Sigmoid colon (tissue), 7 donors: ENCODE measurements around the gene MS4A1. TPM values are rescaled to one million over a fixed set of nuclear protein-coding genes. Genes with fewer than 3 reads are reported as not detected.

Source experiments
- DNase-seq: peaks from one replicate; pipeline ENCODE4 v3.0.0-alpha.2; 2019
- H3K27ac ChIP-seq, 4 donors: fragments of 200-600 bp; sonication (generic); one replicate each; pipeline ENCODE4 v1.5.1; 2016 to 2019; ENCODE audit warnings: mild to moderate bottlenecking in 1 of 4
- H3K27me3 ChIP-seq, 3 donors: fragments of 200-600 bp; sonication (generic); one replicate each; pipeline ENCODE4 v1.5.1; 2019; ENCODE audit warnings: mild to moderate bottlenecking in 1 of 3
- H3K36me3 ChIP-seq, 4 donors: fragments of 200-600 bp; sonication (generic); one replicate each; pipeline ENCODE4 v1.5.1; 2016 to 2019
- H3K4me1 ChIP-seq, 4 donors: fragments of 200-600 bp; sonication (generic); one replicate each; pipeline ENCODE4 v1.5.1; 2017 to 2019
- H3K4me3 ChIP-seq, 4 donors: fragments of 200-600 bp; sonication (generic); one replicate each; pipeline ENCODE4 v1.5.1; 2017 to 2019; ENCODE audit warnings: mild to moderate bottlenecking in 2 of 4, moderate library complexity in 1 of 4
- H3K9me3 ChIP-seq, 4 donors: fragments of 200-600 bp in 3 of 4; sonication (generic) in 3 of 4; one replicate each; pipeline versions ENCODE4 v1.5.1 to v1.6.1; 2013 to 2019
- EP300 ChIP-seq, 4 donors: sonication (generic); formaldehyde crosslinking; IDR thresholded peaks; one replicate each; pipeline ENCODE4 v1.6.1; 2017; ENCODE audit warnings: antibody characterized with exemption in 4 of 4
- POLR2A ChIP-seq, 2 donors: fragments of 450-650 bp; IDR thresholded peaks; one replicate each; pipeline ENCODE4 v1.6.1; 2016; ENCODE audit warnings: antibody characterized with exemption in 2 of 2, mild to moderate bottlenecking in 2 of 2, moderate library complexity in 2 of 2
- POLR2AphosphoS5 ChIP-seq, 4 donors: sonication (generic); formaldehyde crosslinking; IDR thresholded peaks; one replicate each; pipeline ENCODE4 v1.6.1; 2017; ENCODE audit warnings: antibody characterized with exemption in 4 of 4
- WGBS, 2 donors: extraction: QIAGEN DNeasy Blood & Tissue Kit; methylation state at CpG; one replicate each; pipeline ENCODE4 v1.1.7; 2013; 5-methylcytosine and 5-hydroxymethylcytosine counted together
- intact Hi-C: fragments of 100-400 bp; cut with DNase I; formaldehyde crosslinking; loops from one replicate; pipeline ENCODE4 v1.15.1; 2023
- polyA plus RNA-seq, 3 donors: library from polyadenylated mRNA; stranded (reverse); fragments of 200-250 nt; gene quantifications; one replicate each; pipeline ENCODE4 v1.2.3, GENCODE V29; 2013
- total RNA-seq, 4 donors: library from RNA; depleted of rRNA; stranded (reverse); fragments of >200 nt; gene quantifications; one replicate each; pipeline ENCODE4 v1.1.0, GENCODE V29; 2016
- TF ChIP-seq, protein P1 (sequence below), 4 experiments: fragments of 450-650 bp in 3 of 4; fragments of 200-600 bp in 1 of 4; IDR thresholded peaks; one replicate each; pipeline ENCODE4 v1.5.1; 2016 to 2019; ENCODE audit warnings: antibody characterized with exemption in 4 of 4, mild to moderate bottlenecking in 3 of 4, moderate library complexity in 2 of 4
- donor health status: healthy with polysubstance abuse.
- donor health status: Bipolar disorder and iron deficiency.
- donor health status: healthy.

Gene MS4A1
- total and polyA plus RNA-seq, 7 donors: 0.69 to 109 (median 1.8) TPM; not detected in 4

DNA sequence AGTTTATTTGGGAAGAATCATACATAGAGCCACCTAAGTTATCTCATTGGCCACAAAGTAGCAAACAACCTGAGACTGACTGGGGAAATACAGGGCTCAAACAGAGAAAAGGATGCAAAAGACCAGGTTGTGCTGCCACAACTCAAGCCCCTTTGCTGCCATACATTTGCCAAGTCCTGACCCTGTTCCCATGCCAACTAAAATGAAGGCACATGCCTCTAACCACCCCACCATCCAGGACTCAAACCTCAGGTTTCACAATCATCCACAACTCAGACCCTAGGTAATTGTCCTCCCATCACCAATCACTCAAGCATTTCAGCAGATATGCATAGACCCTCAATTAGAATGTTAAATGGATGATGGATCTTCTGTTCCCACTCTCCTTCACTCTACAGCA, 1.4 kb upstream of the MS4A1 start:
- intact Hi-C loops: no loop called here
- Histone ChIP-seq H3K4me1 (no peaks in the 10 kb centered on the region), H3K27me3 (no peaks in the 10 kb centered on the region), H3K36me3 (no peaks in the 10 kb centered on the region), H3K4me3 (no peak overlapping the region), H3K9me3 (no peaks in the 10 kb centered on the region), H3K27ac (no peak overlapping the region)
- TF ChIP-seq POLR2AphosphoS5 (IDR thresholded peaks at IDR 0.05) (no peak), POLR2A (IDR thresholded peaks at IDR 0.05) (no peak), EP300 (IDR thresholded peaks at IDR 0.05) (no peak)
- TF ChIP-seq, protein P1, sequence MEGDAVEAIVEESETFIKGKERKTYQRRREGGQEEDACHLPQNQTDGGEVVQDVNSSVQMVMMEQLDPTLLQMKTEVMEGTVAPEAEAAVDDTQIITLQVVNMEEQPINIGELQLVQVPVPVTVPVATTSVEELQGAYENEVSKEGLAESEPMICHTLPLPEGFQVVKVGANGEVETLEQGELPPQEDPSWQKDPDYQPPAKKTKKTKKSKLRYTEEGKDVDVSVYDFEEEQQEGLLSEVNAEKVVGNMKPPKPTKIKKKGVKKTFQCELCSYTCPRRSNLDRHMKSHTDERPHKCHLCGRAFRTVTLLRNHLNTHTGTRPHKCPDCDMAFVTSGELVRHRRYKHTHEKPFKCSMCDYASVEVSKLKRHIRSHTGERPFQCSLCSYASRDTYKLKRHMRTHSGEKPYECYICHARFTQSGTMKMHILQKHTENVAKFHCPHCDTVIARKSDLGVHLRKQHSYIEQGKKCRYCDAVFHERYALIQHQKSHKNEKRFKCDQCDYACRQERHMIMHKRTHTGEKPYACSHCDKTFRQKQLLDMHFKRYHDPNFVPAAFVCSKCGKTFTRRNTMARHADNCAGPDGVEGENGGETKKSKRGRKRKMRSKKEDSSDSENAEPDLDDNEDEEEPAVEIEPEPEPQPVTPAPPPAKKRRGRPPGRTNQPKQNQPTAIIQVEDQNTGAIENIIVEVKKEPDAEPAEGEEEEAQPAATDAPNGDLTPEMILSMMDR (IDR thresholded peaks at IDR 0.05): no peak
- DNase-seq: no peak

DNA sequence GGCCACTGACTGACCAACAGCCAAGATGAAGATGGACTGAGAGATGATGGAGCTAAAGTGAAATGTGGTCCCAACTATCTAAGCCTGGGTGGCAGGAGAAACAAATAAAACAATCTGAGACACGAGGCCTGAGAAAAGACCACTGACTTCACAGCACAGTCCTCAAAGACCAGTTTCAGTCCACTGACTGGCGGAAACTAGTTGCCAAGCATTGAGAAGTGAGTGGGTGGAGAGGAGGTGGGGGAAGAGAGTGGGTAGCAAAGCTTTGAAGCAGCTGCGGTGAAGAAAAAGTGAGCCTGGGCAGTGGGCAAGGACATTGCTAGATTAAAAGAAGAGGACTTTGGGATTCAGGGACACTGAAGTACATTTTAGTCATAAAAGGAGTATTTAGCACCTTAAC, 1.9 kb downstream of the MS4A1 start:
- Histone ChIP-seq H3K36me3 (no peaks in the 10 kb centered on the region), H3K27me3 (no peaks in the 10 kb centered on the region), H3K9me3 (no peaks in the 10 kb centered on the region), H3K4me1 (no peaks in the 10 kb centered on the region), H3K4me3 (no peak overlapping the region), H3K27ac (no peak overlapping the region)
- intact Hi-C loops: no loop called here
- WGBS, 2 donors: 60 to 86% methylated on average over 3 of the region's 3 CpGs
- TF ChIP-seq POLR2A (IDR thresholded peaks at IDR 0.05): no peak
- TF ChIP-seq, protein P1 (IDR thresholded peaks at IDR 0.05): no peak
- no peak for TF ChIP-seq POLR2AphosphoS5 (IDR thresholded peaks at IDR 0.05)
- TF ChIP-seq EP300 (IDR thresholded peaks at IDR 0.05): no peak
- DNase-seq: no peak

DNA sequence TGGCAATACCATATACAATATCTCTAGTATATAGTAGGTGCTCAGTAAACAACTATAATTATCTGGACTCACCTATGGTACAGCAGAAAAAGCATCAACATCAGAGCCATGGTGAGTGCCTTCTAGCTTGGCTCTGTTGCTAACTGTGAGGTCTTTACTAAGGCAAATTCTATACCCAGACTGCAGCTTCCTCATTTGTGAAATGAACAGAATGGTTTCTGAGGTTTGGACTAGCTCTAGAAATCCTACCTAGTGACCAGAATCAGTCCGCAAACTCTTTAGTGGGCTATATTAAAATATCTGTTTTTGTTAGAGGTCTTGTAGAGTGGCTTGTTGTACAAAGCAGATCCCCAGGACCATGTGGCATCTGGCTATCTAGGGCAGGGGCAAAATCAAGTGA, 3.7 kb downstream of the MS4A1 start:
- DNase-seq: no peak
- WGBS, 2 donors: 78 to 92% methylated on average over 1 of the region's 1 CpG

DNA sequence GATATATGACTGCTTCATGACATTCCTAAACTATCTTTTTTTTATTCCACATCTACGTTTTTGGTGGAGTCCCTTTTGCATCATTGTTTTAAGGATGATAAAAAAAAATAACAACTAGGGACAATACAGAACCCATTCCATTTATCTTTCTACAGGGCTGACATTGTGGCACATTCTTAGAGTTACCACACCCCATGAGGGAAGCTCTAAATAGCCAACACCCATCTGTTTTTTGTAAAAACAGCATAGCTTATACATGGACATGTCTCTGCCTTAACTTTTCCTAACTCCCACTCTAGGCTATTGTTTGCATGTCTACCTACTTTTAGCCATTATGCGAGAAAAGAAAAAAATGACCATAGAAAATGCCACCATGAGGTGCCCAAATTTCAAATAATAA, 13.2 kb downstream of the MS4A1 start:
- 67 to 84% methylated on average over 2 of the region's 2 CpGs for WGBS, 2 donors
- DNase-seq: no peak
- intact Hi-C loops: no loop called here
- no peak overlapping the region for H3K27ac ChIP-seq
- no peak overlapping the region for H3K4me3 ChIP-seq
- H3K9me3 ChIP-seq: no peaks in the 10 kb centered on the region
- no peaks in the 10 kb centered on the region for H3K4me1 ChIP-seq
- H3K27me3 ChIP-seq: no peaks in the 10 kb centered on the region
- TF ChIP-seq EP300 (IDR thresholded peaks at IDR 0.05) (no peak), POLR2AphosphoS5 (IDR thresholded peaks at IDR 0.05) (no peak), POLR2A (IDR thresholded peaks at IDR 0.05) (no peak)
- TF ChIP-seq, protein P1 (IDR thresholded peaks at IDR 0.05): no peak
- no peaks in the 10 kb centered on the region for H3K36me3 ChIP-seq

More for the DNA sequence above, 3.7 kb downstream of the MS4A1 start:
- H3K36me3 ChIP-seq: no peaks in the 10 kb centered on the region
- intact Hi-C loops: no loop called here
- no peaks in the 10 kb centered on the region for H3K4me1 ChIP-seq
- H3K4me3 ChIP-seq: no peak overlapping the region
- H3K27me3 ChIP-seq: no peaks in the 10 kb centered on the region
- TF ChIP-seq POLR2A (IDR thresholded peaks at IDR 0.05) (no peak), POLR2AphosphoS5 (IDR thresholded peaks at IDR 0.05) (no peak), EP300 (IDR thresholded peaks at IDR 0.05) (no peak)
- TF ChIP-seq, protein P1 (IDR thresholded peaks at IDR 0.05): no peak
- no peak overlapping the region for H3K27ac ChIP-seq
- H3K9me3 ChIP-seq: no peaks in the 10 kb centered on the region

DNA sequence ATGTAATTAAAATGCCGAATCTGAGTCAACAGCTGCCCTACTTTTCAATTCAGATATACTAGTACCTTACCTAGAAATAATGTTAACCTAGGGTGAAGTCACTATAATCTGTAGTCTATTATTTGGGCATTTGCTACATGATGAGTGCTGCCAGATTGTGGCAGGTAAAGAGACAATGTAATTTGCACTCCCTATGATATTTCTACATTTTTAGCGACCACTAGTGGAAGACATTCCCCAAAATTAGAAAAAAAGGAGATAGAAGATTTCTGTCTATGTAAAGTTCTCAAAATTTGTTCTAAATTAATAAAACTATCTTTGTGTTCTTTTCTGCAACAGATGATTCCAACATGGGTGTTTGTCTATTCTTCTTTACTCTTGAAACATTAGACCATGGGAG, 14.1 kb downstream of the MS4A1 start:
- H3K27ac ChIP-seq: no peak overlapping the region
- H3K9me3 ChIP-seq: no peaks in the 10 kb centered on the region
- no peaks in the 10 kb centered on the region for H3K4me1 ChIP-seq
- no peak overlapping the region for H3K4me3 ChIP-seq
- no peaks in the 10 kb centered on the region for H3K27me3 ChIP-seq
- intact Hi-C loops: no loop called here
- 63 to 79% methylated on average over 2 of the region's 2 CpGs for WGBS, 2 donors
- no peaks in the 10 kb centered on the region for H3K36me3 ChIP-seq
- TF ChIP-seq, protein P1 (IDR thresholded peaks at IDR 0.05): no peak
- TF ChIP-seq EP300 (IDR thresholded peaks at IDR 0.05): no peak
- TF ChIP-seq POLR2A (IDR thresholded peaks at IDR 0.05): no peak
- no peak for TF ChIP-seq POLR2AphosphoS5 (IDR thresholded peaks at IDR 0.05)
- DNase-seq: no peak
